DOHH2 (cell line): Measurements from ENCODE around the gene CLCNKA.

Experiments
- H3F3A ChIP-seq: fragments of 200-600 bp; sonication (generic), shearing (Covaris generic); 2 replicates; pipeline ENCODE4 v1.6.0; 2016; ENCODE audit warnings: antibody characterized with exemption, mild to moderate bottlenecking; ENCODE audit not compliant: control insufficient read depth, insufficient read depth
- H3K27ac ChIP-seq: fragments of 200-600 bp; sonication (generic); 2 replicates; pipeline ENCODE4 v1.5.1; 2014; ENCODE audit warnings: low read depth, mild to moderate bottlenecking, low read length, moderate library complexity
- H3K27me3 ChIP-seq: fragments of 200-600 bp; sonication (generic); 2 replicates; pipeline ENCODE4 v1.6.1; 2014; ENCODE audit warnings: mild to moderate bottlenecking, low read length, mixed read lengths; ENCODE audit not compliant: control insufficient read depth
- H3K36me3 ChIP-seq: fragments of 200-600 bp; sonication (generic); 2 replicates; pipeline ENCODE4 v1.6.1; 2014; ENCODE audit warnings: mild to moderate bottlenecking, low read length, moderate library complexity, mixed read lengths; ENCODE audit not compliant: control insufficient read depth
- H3K4me1 ChIP-seq: fragments of 200-600 bp; sonication (generic); 2 replicates; pipeline ENCODE4 v1.6.1; 2014; ENCODE audit warnings: mild to moderate bottlenecking, low read length, mixed read lengths; ENCODE audit not compliant: control insufficient read depth
- H3K4me2 ChIP-seq: fragments of 200-600 bp; sonication (generic); 2 replicates; pipeline ENCODE4 v1.6.0; 2014; ENCODE audit warnings: mild to moderate bottlenecking, low read length, moderate library complexity
- H3K4me3 ChIP-seq: fragments of 200-600 bp; sonication (generic); 2 replicates; pipeline ENCODE4 v1.5.1; 2014; ENCODE audit warnings: mild to moderate bottlenecking, low read length, mixed read lengths
- H3K79me2 ChIP-seq: fragments of 200-600 bp; sonication (generic); 2 replicates; pipeline ENCODE4 v1.6.1; 2014; ENCODE audit warnings: mild to moderate bottlenecking, low read length, mixed read lengths; ENCODE audit not compliant: control insufficient read depth
- H3K9me2 ChIP-seq: fragments of 200-600 bp; sonication (generic); replicated peaks from 2 replicates; pipeline ENCODE4 v1.6.1; 2014; ENCODE audit warnings: mild to moderate bottlenecking, low read length, mixed read lengths; ENCODE audit not compliant: control insufficient read depth
- H3K9me3 ChIP-seq: fragments of 200-600 bp; sonication (generic); 2 replicates; pipeline ENCODE4 v1.6.1; 2014; ENCODE audit warnings: antibody characterized with exemption, low read length, mixed read lengths; ENCODE audit not compliant: control insufficient read depth, insufficient read depth
- H4K20me1 ChIP-seq: fragments of 200-600 bp; sonication (generic); 2 replicates; pipeline ENCODE4 v1.6.0; 2014; ENCODE audit warnings: low read depth, mild to moderate bottlenecking, antibody characterized with exemption, low read length, moderate library complexity; ENCODE audit not compliant: control insufficient read depth, insufficient read depth
- EZH2phosphoT487 ChIP-seq: fragments of 200-600 bp; sonication (generic); IDR thresholded peaks from 2 replicates; pipeline ENCODE4 v1.6.1; 2017; ENCODE audit warnings: borderline replicate concordance, mild to moderate bottlenecking, antibody characterized with exemption, low read length, moderate library complexity, mixed read lengths
- TF ChIP-seq, protein P1 (sequence below): fragments of 200-600 bp; sonication (generic); IDR thresholded peaks from one replicate; pipeline ENCODE4 v1.5.1; 2014; ENCODE audit warnings: antibody characterized with exemption, mild to moderate bottlenecking, low read depth, low read length; ENCODE audit not compliant: poor library complexity, severe bottlenecking

The CLCNKA gene

GRCh38 chr1:16018308-16018707 is 3.5 kb upstream of the CLCNKA start:
- Histone ChIP-seq H3K4me1 (peaks cover 20% of the 10 kb centered on the region), H3K9me3 (no peaks in the 10 kb centered on the region), H3K27ac (no peak overlapping the region), H4K20me1 (no peaks in the 10 kb centered on the region), H3K27me3 (peaks cover 27% of the 10 kb centered on the region), H3K9me2 (no peaks in the 10 kb centered on the region), H3K79me2 (no peaks in the 10 kb centered on the region), H3K36me3 (no peaks in the 10 kb centered on the region), H3K4me2 (no peak overlapping the region), H3K4me3 (no peak overlapping the region), H3F3A (no peaks in the 10 kb centered on the region)
- TF ChIP-seq, protein P1, sequence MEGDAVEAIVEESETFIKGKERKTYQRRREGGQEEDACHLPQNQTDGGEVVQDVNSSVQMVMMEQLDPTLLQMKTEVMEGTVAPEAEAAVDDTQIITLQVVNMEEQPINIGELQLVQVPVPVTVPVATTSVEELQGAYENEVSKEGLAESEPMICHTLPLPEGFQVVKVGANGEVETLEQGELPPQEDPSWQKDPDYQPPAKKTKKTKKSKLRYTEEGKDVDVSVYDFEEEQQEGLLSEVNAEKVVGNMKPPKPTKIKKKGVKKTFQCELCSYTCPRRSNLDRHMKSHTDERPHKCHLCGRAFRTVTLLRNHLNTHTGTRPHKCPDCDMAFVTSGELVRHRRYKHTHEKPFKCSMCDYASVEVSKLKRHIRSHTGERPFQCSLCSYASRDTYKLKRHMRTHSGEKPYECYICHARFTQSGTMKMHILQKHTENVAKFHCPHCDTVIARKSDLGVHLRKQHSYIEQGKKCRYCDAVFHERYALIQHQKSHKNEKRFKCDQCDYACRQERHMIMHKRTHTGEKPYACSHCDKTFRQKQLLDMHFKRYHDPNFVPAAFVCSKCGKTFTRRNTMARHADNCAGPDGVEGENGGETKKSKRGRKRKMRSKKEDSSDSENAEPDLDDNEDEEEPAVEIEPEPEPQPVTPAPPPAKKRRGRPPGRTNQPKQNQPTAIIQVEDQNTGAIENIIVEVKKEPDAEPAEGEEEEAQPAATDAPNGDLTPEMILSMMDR = no peak
- TF ChIP-seq EZH2phosphoT487 = no peak

- Histone ChIP-seq H3F3A (no peaks in the 10 kb centered on the region), H3K79me2 (no peaks in the 10 kb centered on the region), H3K27me3 (peaks cover 23% of the 10 kb centered on the region), H3K36me3 (no peaks in the 10 kb centered on the region), H3K9me2 (no peaks in the 10 kb centered on the region), H4K20me1 (no peaks in the 10 kb centered on the region), H3K4me1 (peaks cover 13% of the 10 kb centered on the region), H3K4me2 (no peak overlapping the region), H3K4me3 (no peak overlapping the region), H3K27ac (no peak overlapping the region), H3K9me3 (no peaks in the 10 kb centered on the region)
- TF ChIP-seq, protein P1 = no peak
- TF ChIP-seq EZH2phosphoT487 = no peak
Measured at GRCh38 chr1:16018749-16019643, 2.8 kb upstream of the CLCNKA start.

DNA sequence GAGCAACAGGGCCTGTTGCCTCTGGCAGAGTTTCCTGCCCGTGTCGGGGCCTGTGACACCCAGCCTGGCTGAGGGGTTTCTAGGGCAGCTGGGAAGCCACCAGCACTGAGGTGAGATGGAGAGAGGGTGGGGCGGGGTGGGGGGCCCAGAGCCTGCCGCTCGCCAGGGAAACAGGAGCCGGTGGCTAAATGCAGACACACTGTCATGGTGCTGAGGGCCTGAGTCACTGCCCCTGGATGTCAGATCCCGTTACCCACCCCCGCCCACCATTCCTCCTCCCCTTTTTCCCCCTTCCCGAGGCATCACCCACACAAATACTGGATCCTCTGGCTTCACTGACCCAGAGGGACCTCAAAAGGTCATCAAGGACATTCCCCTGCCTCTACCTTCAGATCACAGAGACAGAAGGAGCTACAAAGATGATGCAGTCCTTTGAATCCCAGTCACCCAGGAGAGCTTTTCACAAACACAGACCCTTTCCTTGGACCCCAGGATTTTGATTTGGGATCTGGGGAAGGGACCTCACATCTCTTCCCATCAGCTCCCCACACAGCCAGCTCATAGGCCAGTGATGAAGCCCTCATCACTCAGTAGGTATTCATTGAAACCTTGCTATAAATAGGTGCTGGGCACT is 2.1 kb upstream of the CLCNKA start:
- Histone ChIP-seq H3K27ac (no peak overlapping the region), H3K4me2 (no peak overlapping the region), H3K4me1 (peaks cover 5% of the 10 kb centered on the region)

More for the DNA sequence above, 2.1 kb upstream of the CLCNKA start:
- Histone ChIP-seq H3K36me3 (no peaks in the 10 kb centered on the region), H3K4me3 (no peak overlapping the region), H3K9me2 (no peaks in the 10 kb centered on the region), H3K9me3 (no peaks in the 10 kb centered on the region), H4K20me1 (no peaks in the 10 kb centered on the region), H3K79me2 (no peaks in the 10 kb centered on the region), H3K27me3 (peaks cover 19% of the 10 kb centered on the region), H3F3A (no peaks in the 10 kb centered on the region)
- TF ChIP-seq, protein P1 = no peak
- TF ChIP-seq EZH2phosphoT487 = no peak
